Trophoblast cell (in vitro differentiated cells and primary cell): ENCODE data around the gene SNPH.
A peak's percentile ranks its signal among the peaks of the same experiment; 100 is the strongest.

Experiments used
- DNase-seq, 2 donors: peaks; one replicate each; pipeline ENCODE4 v3.0.0-alpha.2; 2016
- H2AFZ ChIP-seq: 2 replicates; pipeline ENCODE4 v1.6.1; 2013; ENCODE audit warnings: low read length, moderate library complexity, mild to moderate bottlenecking; ENCODE audit not compliant: insufficient read depth, poor library complexity
- H2AK5ac ChIP-seq: 2 replicates; pipeline ENCODE4 v1.6.1; 2013; ENCODE audit warnings: mild to moderate bottlenecking, low read length
- H2BK120ac ChIP-seq: 2 replicates; pipeline ENCODE4 v1.6.1; 2013; ENCODE audit warnings: low read length, mild to moderate bottlenecking, moderate library complexity; ENCODE audit not compliant: insufficient read depth, poor library complexity
- H2BK12ac ChIP-seq: 2 replicates; pipeline ENCODE4 v1.6.1; 2013; ENCODE audit warnings: mild to moderate bottlenecking, low read length, moderate library complexity
- H2BK5ac ChIP-seq: 2 replicates; pipeline ENCODE4 v1.6.1; 2013; ENCODE audit warnings: low read length, low read depth, moderate library complexity, mild to moderate bottlenecking; ENCODE audit not compliant: poor library complexity
- H3K14ac ChIP-seq: 2 replicates; pipeline ENCODE4 v1.6.1; 2013; ENCODE audit warnings: mild to moderate bottlenecking, low read length
- H3K18ac ChIP-seq: 2 replicates; pipeline ENCODE4 v1.6.1; 2013; ENCODE audit warnings: mild to moderate bottlenecking, low read length
- H3K23ac ChIP-seq: 2 replicates; pipeline ENCODE4 v1.6.1; 2013; ENCODE audit warnings: low read length
- H3K27ac ChIP-seq: 2 replicates; pipeline ENCODE4 v1.5.1; 2013; ENCODE audit warnings: low read depth, mild to moderate bottlenecking, inconsistent platforms, low read length, moderate library complexity
- H3K27me3 ChIP-seq: 2 replicates; pipeline ENCODE4 v1.6.1; 2013; ENCODE audit warnings: inconsistent platforms, mild to moderate bottlenecking, low read length, moderate library complexity; ENCODE audit not compliant: insufficient read depth
- H3K36me3 ChIP-seq, 2 experiments: 1 replicate in 1 of 2; 2 replicates in 1 of 2; pipeline ENCODE4 v1.6.1; 2013; ENCODE audit warnings: low read length in 2 of 2, mild to moderate bottlenecking in 2 of 2, moderate library complexity in 1 of 2; ENCODE audit not compliant: insufficient read depth in 2 of 2, control insufficient read depth in 1 of 2
- H3K4ac ChIP-seq: 2 replicates; pipeline ENCODE4 v1.6.1; 2013; ENCODE audit warnings: low read depth, mild to moderate bottlenecking, low read length, moderate library complexity
- H3K4me1 ChIP-seq, 2 experiments: 1 replicate in 1 of 2; 2 replicates in 1 of 2; pipeline ENCODE4 v1.6.1; 2013; ENCODE audit warnings: low read length in 2 of 2, mild to moderate bottlenecking in 2 of 2, moderate library complexity in 1 of 2; ENCODE audit not compliant: insufficient read depth in 2 of 2, control insufficient read depth in 1 of 2
- H3K4me2 ChIP-seq: 2 replicates; pipeline ENCODE4 v1.6.1; 2013; ENCODE audit warnings: inconsistent platforms, mild to moderate bottlenecking, low read length, moderate library complexity
- H3K4me3 ChIP-seq: 2 replicates; pipeline ENCODE4 v1.5.1; 2013; ENCODE audit warnings: mild to moderate bottlenecking, low read depth, low read length, inconsistent platforms
- H3K79me1 ChIP-seq: one replicate; pipeline ENCODE4 v1.6.1; 2013; ENCODE audit warnings: low read length
- H3K79me2 ChIP-seq: 2 replicates; pipeline ENCODE4 v1.6.1; 2013; ENCODE audit warnings: low read length, mild to moderate bottlenecking; ENCODE audit not compliant: control insufficient read depth, insufficient read depth, poor library complexity
- H3K9ac ChIP-seq: 2 replicates; pipeline ENCODE4 v1.6.1; 2013; ENCODE audit warnings: mild to moderate bottlenecking, low read length
- H3K9me3 ChIP-seq: 2 replicates; pipeline ENCODE4 v1.6.1; 2013; ENCODE audit warnings: low read depth, mild to moderate bottlenecking, control low read depth, inconsistent platforms, low read length; ENCODE audit not compliant: insufficient read depth
- H4K12ac ChIP-seq: 2 replicates; pipeline ENCODE4 v1.6.1; 2013; ENCODE audit warnings: low read depth, mild to moderate bottlenecking, low read length, moderate library complexity
- H4K8ac ChIP-seq: 2 replicates; pipeline ENCODE4 v1.6.1; 2013; ENCODE audit warnings: low read depth, mild to moderate bottlenecking, low read length, moderate library complexity
- H4K91ac ChIP-seq: one replicate; pipeline ENCODE4 v1.6.1; 2013; ENCODE audit warnings: low read depth, mild to moderate bottlenecking, low read length, moderate library complexity
- WGBS: extraction: QIAGEN DNeasy Blood & Tissue Kit; methylation state at CpG from one replicate; pipeline ENCODE4 v1.1.7; 2013; ENCODE audit warnings: missing lambda C conversion rate; ENCODE audit not compliant: insufficient read length, insufficient coverage; ENCODE audit errors: extremely low coverage; 5-methylcytosine and 5-hydroxymethylcytosine counted together

Gene SNPH

DNA sequence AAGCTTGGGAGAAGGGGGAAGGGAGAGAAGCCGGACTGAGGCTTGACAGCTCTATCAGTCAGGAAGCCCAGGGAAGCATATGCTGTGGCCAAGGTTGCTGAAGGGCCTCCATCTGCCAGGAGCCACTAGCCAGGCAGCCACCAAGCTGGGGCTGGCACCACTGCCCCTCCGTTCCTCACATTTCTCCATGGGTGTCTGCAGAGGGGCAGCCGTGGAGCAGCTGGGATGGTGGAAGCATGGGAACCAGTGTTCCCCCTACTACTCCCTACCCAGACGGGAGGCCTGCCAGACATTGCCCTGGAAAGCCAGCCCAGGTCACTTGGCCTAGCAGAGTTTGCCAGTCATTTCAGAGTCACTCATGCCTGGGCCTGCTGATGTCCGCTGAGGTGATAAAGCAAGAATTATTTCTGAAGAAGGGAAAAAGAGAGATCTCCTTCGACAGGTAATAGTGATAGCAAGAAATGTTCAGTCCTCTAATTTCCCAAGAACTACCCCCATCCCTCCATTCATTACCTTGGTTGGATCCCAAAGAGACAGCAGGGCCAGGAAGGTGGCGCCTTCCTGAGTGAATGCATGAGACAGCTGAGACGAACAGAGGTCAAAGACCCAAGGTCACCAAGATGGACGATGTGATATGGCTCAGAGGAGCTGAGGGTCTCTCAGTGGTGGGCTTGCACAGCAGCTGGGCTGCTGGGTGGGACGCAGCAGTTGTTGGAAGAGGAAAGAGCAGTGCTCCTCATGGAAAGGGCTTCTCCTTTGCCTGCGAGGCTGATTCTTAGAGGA is 21.9 kb downstream of the SNPH start:
- Histone ChIP-seq H2AFZ (no peak overlapping the region), H2BK120ac (no peak overlapping the region), H4K91ac (no peak overlapping the region), H4K8ac (no peak overlapping the region), H3K36me3 (no peaks in the 10 kb centered on the region), H3K4me2 (no peak overlapping the region), H3K79me2 (no peaks in the 10 kb centered on the region), H3K4me3 (no peak overlapping the region), H3K9ac (no peak overlapping the region), H3K4me1 (no peaks in the 10 kb centered on the region), H3K79me1 (no peaks in the 10 kb centered on the region), H2AK5ac (no peak overlapping the region), H3K4ac (no peak overlapping the region), H2BK12ac (no peak overlapping the region), H2BK5ac (no peak overlapping the region), H3K9me3 (peaks cover 2% of the 10 kb centered on the region), H3K14ac (no peak overlapping the region), H3K18ac (no peak overlapping the region), H4K12ac (no peak overlapping the region), H3K27me3 (no peaks in the 10 kb centered on the region), H3K23ac (no peak overlapping the region), H3K27ac (no peak overlapping the region)
- WGBS, result no CpG with 5 or more reads among the region's 11 CpGs
- DNase-seq, result no peak

GRCh38 chr20:1291191-1291741 is 25.2 kb downstream of the SNPH start:
- H3K4me2 ChIP-seq, result no peak overlapping the region
- H3K27me3 ChIP-seq, result no peaks in the 10 kb centered on the region
- no peak overlapping the region for H3K23ac ChIP-seq
- WGBS, result no CpG with 5 or more reads among the region's 5 CpGs
- H2AFZ ChIP-seq, result no peak overlapping the region
- no peak overlapping the region for H2AK5ac ChIP-seq
- H4K12ac ChIP-seq, result no peak overlapping the region
- no peak overlapping the region for H4K91ac ChIP-seq
- H3K27ac ChIP-seq, result no peak overlapping the region
- H2BK5ac ChIP-seq, result no peak overlapping the region
- no peak overlapping the region for H3K9ac ChIP-seq
- H3K4ac ChIP-seq, result no peak overlapping the region
- H3K14ac ChIP-seq, result no peak overlapping the region
- H3K79me2 ChIP-seq, result no peaks in the 10 kb centered on the region
- no peaks in the 10 kb centered on the region for H3K79me1 ChIP-seq
- DNase-seq, result no peak
- no peaks in the 10 kb centered on the region for H3K36me3 ChIP-seq
- no peak overlapping the region for H3K18ac ChIP-seq
- H3K9me3 ChIP-seq, result peaks cover 4% of the 10 kb centered on the region
- H3K4me1 ChIP-seq, result no peaks in the 10 kb centered on the region
- no peak overlapping the region for H2BK12ac ChIP-seq
- no peak overlapping the region for H3K4me3 ChIP-seq
- no peak overlapping the region for H4K8ac ChIP-seq
- H2BK120ac ChIP-seq, result no peak overlapping the region

DNA sequence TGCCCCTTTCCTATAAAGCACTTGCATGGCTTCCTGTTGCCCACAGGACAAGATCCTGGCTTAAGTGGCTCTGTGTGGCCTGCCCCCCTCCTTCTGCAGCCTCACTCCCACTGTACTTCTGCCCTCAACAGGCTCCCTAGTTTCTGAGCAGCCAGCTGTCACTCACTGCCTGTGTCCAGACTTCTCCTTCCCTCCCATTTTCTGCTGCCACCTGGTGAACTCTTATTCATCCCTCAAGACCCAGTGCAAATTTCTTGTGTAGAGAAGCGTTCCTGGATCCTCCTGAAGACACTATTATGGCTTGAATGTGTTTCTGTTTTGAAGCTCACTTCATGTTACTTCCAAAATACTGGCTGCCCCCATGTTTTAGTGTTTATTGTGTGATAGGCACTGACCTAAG is 26.5 kb downstream of the SNPH start:
- no peak overlapping the region for H4K12ac ChIP-seq
- no peak overlapping the region for H3K14ac ChIP-seq
- H3K23ac ChIP-seq, result no peak overlapping the region
- H2BK120ac ChIP-seq, result no peak overlapping the region
- no peak overlapping the region for H4K91ac ChIP-seq
- no peak overlapping the region for H2AK5ac ChIP-seq
- no CpG with 5 or more reads among the region's 1 CpG for WGBS
- no peaks in the 10 kb centered on the region for H3K4me1 ChIP-seq
- no peak overlapping the region for H3K27ac ChIP-seq
- H2BK5ac ChIP-seq, result no peak overlapping the region
- no peaks in the 10 kb centered on the region for H3K79me2 ChIP-seq
- DNase-seq, result no peak
- H3K4ac ChIP-seq, result no peak overlapping the region
- H3K27me3 ChIP-seq, result no peaks in the 10 kb centered on the region
- no peak overlapping the region for H3K4me3 ChIP-seq
- peaks cover 6% of the 10 kb centered on the region for H3K9me3 ChIP-seq
- no peak overlapping the region for H3K4me2 ChIP-seq
- H4K8ac ChIP-seq, result no peak overlapping the region
- H2BK12ac ChIP-seq, result no peak overlapping the region
- no peak overlapping the region for H2AFZ ChIP-seq
- H3K36me3 ChIP-seq, result no peaks in the 10 kb centered on the region
- no peak overlapping the region for H3K18ac ChIP-seq
- H3K9ac ChIP-seq, result no peak overlapping the region
- no peaks in the 10 kb centered on the region for H3K79me1 ChIP-seq

- H3K4ac ChIP-seq, result no peak overlapping the region
- no peak overlapping the region for H3K18ac ChIP-seq
- no peak overlapping the region for H3K4me2 ChIP-seq
- no peak overlapping the region for H4K91ac ChIP-seq
- no peaks in the 10 kb centered on the region for H3K79me2 ChIP-seq
- no peaks in the 10 kb centered on the region for H3K4me1 ChIP-seq
- peaks cover 4% of the 10 kb centered on the region for H3K9me3 ChIP-seq
- no peak overlapping the region for H3K23ac ChIP-seq
- DNase-seq, result no peak
- H4K8ac ChIP-seq, result no peak overlapping the region
- no peak overlapping the region for H4K12ac ChIP-seq
- whole genome bisulfite sequencing, result no CpG with 5 or more reads among the region's 6 CpGs
- H2AK5ac ChIP-seq, result no peak overlapping the region
- H2AFZ ChIP-seq, result no peak overlapping the region
- peak overlapping the region; percentile 1 for H3K4me3 ChIP-seq
- H3K14ac ChIP-seq, result no peak overlapping the region
- no peak overlapping the region for H2BK12ac ChIP-seq
- no peak overlapping the region for H3K27ac ChIP-seq
- no peak overlapping the region for H2BK5ac ChIP-seq
- H3K9ac ChIP-seq, result no peak overlapping the region
- no peaks in the 10 kb centered on the region for H3K27me3 ChIP-seq
- H3K79me1 ChIP-seq, result no peaks in the 10 kb centered on the region
- H2BK120ac ChIP-seq, result no peak overlapping the region
- no peaks in the 10 kb centered on the region for H3K36me3 ChIP-seq
Measured at GRCh38 chr20:1293641-1294379, 27.7 kb downstream of the SNPH start.
